ENCODE data around the gene SLC4A3.
"Not testable (repeated sequence)": the region's sequence is repeated elsewhere in the genome, so short reads cannot be mapped to it uniquely, and the experiment has no call there.

The SLC4A3 gene

GRCh38 chr2:219681694-219682300, 54.4 kb downstream of the SLC4A3 start:
- DNase-seq = no peak

GRCh38 chr2:219683474-219683873, 56.0 kb downstream of the SLC4A3 start:
- not testable (repeated sequence) for DNase-seq

DNA sequence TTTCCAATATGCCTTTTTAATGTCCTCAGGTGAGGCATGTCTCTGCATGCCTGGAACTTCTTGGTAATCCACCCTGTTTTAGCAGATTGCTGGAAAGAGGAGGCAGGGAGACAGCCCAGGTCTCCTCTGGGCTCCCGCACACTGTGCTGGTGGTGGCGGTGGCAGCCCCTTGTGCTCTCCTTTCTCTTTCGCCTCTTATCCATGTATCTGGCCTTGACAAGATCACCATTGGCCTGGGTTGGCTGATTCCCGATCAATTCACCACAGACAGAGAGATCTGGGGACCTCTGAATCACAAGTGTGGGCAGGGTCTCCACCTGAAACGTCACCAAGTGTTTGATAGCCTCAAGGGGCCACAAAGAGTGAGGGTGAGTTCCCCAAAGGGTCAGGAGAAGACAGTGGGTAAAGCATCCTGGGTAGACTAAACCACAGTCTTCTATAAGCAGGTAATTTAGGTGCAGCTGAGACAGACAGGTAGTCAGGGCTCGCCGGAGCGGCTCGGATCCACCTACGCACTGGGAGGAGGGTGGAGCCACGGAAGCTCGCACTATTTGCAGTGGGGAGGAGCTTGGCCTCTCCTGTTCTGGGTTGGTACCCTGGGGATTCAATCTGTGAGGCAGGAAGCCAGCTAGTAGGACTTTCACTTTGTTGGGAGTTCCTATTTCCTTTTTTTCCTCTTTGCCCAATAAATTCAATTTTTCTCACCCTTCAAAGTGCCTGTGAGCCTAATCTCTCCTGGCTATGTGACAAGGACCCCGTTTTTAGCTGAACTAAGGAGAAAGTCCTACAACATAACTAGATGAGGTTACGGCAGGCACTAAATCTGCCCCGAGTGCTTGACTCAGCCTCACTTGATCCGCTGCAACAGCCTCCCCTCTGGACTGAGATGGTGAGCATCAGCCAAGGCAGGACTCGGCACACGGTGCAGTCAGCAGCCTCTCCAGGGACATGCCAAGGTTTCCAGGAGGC, 57.6 kb downstream of the SLC4A3 start:
- DNase-seq = peak; percentile 85

GRCh38 chr2:219687272-219687671, 59.8 kb downstream of the SLC4A3 start:
- DNase-seq = no peak

DNA sequence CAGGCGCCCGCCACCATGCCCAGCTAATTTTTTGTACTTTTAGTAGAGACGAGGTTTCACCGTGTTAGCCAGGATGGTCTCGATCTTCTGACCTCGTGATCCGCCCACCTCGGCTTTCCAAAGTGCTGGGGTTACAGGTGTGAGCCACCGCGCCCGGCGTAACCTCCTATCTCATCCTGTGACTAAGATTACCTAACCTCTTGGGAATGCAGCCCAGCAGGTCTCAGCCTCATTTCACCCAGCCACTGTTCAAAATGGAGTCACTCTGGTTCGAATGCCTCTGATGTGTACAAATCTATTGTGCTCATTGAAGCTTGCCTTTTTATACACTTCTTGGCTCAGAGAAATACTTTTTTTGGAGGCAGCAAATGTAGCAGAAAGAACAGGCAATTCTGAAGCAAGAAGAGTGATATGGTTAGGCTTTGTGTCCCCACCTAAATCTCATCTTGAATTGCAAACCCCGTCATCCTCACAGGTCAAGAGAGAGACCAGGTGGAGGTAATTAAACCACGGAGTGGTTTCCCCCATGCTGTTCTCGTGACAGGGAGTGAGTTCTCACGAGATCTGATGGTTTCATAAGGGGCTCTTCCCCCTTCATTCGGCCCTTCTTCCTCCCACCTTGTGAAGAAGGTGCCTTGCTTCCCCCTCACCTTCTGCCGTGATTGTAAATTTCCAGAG, 60.6 kb downstream of the SLC4A3 start:
- no peak for DNase-seq

DNA sequence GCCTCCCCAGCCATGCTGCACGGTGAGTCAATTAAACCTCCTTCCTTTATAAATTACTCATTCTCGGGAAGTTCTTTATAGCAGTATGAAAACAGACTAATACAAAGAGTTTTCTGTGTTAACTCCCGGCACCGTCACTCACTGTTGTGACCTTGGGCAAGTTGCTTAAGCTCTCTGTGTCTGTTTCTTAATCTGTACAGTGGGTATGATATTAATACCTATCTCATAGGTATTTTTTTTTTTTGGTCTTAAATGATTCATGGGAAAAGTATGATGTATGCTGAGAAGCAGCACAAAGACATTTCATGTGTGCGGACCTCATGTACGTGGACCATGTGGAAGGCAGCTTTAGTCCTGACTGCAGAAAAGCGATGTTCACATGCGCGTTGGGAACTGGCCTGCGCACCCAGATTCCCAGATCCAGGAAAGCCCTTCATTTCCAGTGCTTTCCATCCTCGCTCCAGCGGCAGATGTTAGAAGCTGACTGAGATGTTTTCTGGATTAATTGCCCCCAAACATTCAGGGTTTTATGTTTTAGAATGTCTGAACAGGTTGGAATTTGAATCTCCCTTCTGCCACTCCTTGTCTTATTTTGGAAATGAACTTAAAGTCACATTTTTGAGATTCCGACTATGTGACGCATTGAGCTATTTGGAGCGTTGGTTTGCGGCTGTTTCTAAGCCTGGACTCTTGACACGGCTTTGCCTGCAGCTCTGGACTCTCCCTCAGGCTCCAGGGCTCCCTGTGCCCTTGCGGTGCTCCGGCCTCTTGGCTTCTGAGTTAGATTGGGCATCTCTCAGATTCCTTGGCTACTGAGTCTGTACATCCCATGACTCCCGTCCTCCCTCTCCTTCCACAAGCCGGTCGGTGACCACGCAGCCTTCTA, 61.4 kb downstream of the SLC4A3 start:
- no peak for DNase-seq

DNA sequence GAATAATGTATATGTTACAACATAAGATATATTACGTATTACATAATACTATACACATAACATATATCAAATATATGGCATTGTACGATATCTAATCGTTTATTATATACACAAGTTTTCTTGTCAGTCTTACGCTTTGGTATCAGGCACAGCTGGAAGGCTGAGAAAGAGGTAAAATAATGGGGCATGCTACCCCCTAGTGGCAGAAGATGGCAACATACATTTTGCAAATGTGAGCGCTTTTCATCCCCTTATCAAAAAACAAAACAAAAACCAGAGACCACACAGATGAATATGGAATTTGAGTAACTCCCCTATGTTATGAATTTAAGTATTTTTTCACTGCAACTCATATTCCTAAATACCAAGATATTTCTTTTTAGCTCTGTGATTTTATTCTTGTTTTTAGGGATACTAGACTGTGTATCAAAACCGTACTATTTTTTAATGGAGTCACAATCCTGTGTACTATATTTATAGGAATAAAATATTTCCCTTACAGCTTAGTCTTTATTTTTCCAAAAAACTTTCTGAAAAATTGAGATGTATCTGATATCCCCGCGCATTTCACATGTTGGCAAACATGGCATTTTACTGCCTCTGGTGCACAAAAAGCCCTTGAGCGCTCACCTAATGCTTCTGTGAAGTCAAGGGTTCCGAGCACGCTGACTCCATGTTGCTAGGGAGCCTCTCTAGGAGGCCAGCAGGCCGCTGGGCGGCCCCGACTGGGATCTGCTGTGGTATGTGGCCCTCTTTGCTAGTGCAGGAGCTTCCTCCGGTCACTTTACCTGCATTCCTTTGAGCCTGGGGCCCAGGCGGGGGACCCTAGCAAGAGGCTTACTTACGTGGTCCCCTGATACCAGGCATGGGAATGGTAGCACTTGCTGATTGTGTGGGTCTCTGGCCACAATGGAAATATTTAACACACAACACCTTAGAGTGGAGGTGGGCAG, 62.5 kb downstream of the SLC4A3 start:
- DNase-seq = no peak

DNA sequence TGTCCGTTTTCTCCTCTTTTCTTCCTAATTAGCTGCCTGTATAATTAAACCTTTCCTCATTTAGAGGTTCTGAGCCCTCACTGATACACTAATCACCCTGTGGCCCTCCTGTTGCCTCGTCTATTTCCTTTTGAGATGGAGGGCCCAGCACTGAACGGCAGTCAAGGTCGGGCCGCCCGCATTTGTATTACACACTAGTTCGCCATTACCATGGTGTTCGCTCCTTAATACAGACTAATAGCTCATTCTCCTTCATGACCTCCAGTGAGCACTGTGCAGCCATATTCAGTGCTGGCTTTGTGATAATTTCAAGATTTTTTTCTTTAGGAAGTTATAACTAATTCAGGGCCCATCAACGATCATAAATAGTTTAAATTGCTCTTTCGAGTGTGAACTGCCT, 64.1 kb downstream of the SLC4A3 start:
- no peak for DNase-seq
